ENCODE measurements around the gene C16orf96.

Gene C16orf96

GRCh38 chr16:4525069-4525468, 31.1 kb upstream of the C16orf96 start:
- FAIRE-seq = no peak
- no peak for DNase-seq (ENCODE audit: low spot score)

GRCh38 chr16:4525634-4526277, 30.4 kb upstream of the C16orf96 start:
- FAIRE-seq (no peak), DNase-seq (ENCODE audit: low spot score) (no peak)

- FAIRE-seq = no peak
- peak; percentile 21 for DNase-seq (ENCODE audit: low spot score)
Observed at GRCh38 chr16:4529085-4530060, 26.8 kb upstream of the C16orf96 start.

- DNase-seq (ENCODE audit: low spot score) (no peak), FAIRE-seq (no peak)
Observed at GRCh38 chr16:4531811-4532210, 24.3 kb upstream of the C16orf96 start.

- no peak for DNase-seq (ENCODE audit: low spot score)
- no peak for FAIRE-seq
Observed at GRCh38 chr16:4532238-4532637, 23.9 kb upstream of the C16orf96 start.

- no peak for FAIRE-seq
- DNase-seq (ENCODE audit: low spot score) = no peak
Observed at GRCh38 chr16:4533490-4533889, 22.6 kb upstream of the C16orf96 start.

GRCh38 chr16:4534151-4534790, 21.9 kb upstream of the C16orf96 start:
- FAIRE-seq = no peak
- no peak for DNase-seq (ENCODE audit: low spot score)

GRCh38 chr16:4535627-4536108, 20.5 kb upstream of the C16orf96 start:
- no peak for DNase-seq (ENCODE audit: low spot score)
- FAIRE-seq = no peak

GRCh38 chr16:4536391-4537106, 19.6 kb upstream of the C16orf96 start:
- FAIRE-seq (no peak), DNase-seq (ENCODE audit: low spot score) (no peak)

GRCh38 chr16:4537376-4538343, 18.5 kb upstream of the C16orf96 start:
- FAIRE-seq (no peak), DNase-seq (ENCODE audit: low spot score) (no peak)

GRCh38 chr16:4538350-4539235, 17.5 kb upstream of the C16orf96 start, which contains the start of gene CDIP1:
CDIP1 (minus strand) TSS chr16:4538773; CDS start chr16:4514130, 24,643 bp downstream.
- peak; percentile 97 for DNase-seq (ENCODE audit: low spot score)
- peak; percentile 98 for FAIRE-seq

- FAIRE-seq = no peak
Observed at GRCh38 chr16:4539716-4540284, 16.3 kb upstream of the C16orf96 start.

GRCh38 chr16:4544473-4544872, 11.7 kb upstream of the C16orf96 start:
- no peak for FAIRE-seq
- DNase-seq (ENCODE audit: low spot score) = no peak

More at GRCh38 chr16:4539716-4540284, 16.3 kb upstream of the C16orf96 start:
- no peak for DNase-seq (ENCODE audit: low spot score)

GRCh38 chr16:4548124-4548523, 8.0 kb upstream of the C16orf96 start:
- FAIRE-seq (no peak), DNase-seq (ENCODE audit: low spot score) (no peak)

GRCh38 chr16:4550591-4550990, 5.5 kb upstream of the C16orf96 start:
- FAIRE-seq (no peak), DNase-seq (ENCODE audit: low spot score) (no peak)

GRCh38 chr16:4552541-4552940, 3.6 kb upstream of the C16orf96 start:
- no peak for DNase-seq (ENCODE audit: low spot score)
- FAIRE-seq = no peak

- no peak for DNase-seq (ENCODE audit: low spot score)
- no peak for FAIRE-seq
Observed at GRCh38 chr16:4556580-4556979, 440 bp downstream of the C16orf96 start.

GRCh38 chr16:4557973-4558372, 1.8 kb downstream of the C16orf96 start:
- no peak for FAIRE-seq
- no peak for DNase-seq (ENCODE audit: low spot score)

GRCh38 chr16:4561596-4561995, 5.5 kb downstream of the C16orf96 start:
- FAIRE-seq = no peak

More at GRCh38 chr16:4561596-4561995, 5.5 kb downstream of the C16orf96 start:
- no peak for DNase-seq (ENCODE audit: low spot score)
